Effector memory CD4-positive, alpha-beta T cell (primary cell): ENCODE results near the gene RTKN.
"Not testable (repeated sequence)": the region's sequence is repeated elsewhere in the genome, so short reads cannot be mapped to it uniquely, and the experiment has no call there.

Experiments used
- DNase-seq, 3 donors: peaks; one replicate each; pipeline ENCODE4 v3.0.0-alpha.2; 2020
- H3K27ac ChIP-seq: 2 replicates; pipeline ENCODE4 v1.7.0; 2013; ENCODE audit warnings: mild to moderate bottlenecking, low read length, moderate library complexity; ENCODE audit not compliant: insufficient read depth, poor library complexity, severe bottlenecking
- H3K27me3 ChIP-seq: replicated peaks from 2 replicates; pipeline ENCODE4 v1.7.0; 2013; ENCODE audit warnings: mild to moderate bottlenecking, low read length; ENCODE audit not compliant: insufficient read depth, control insufficient read depth, poor library complexity, severe bottlenecking
- H3K36me3 ChIP-seq: 2 replicates; pipeline ENCODE4 v1.7.0; 2013; ENCODE audit warnings: mild to moderate bottlenecking, low read length, moderate library complexity; ENCODE audit not compliant: control insufficient read depth, insufficient read depth
- H3K4me1 ChIP-seq: 2 replicates; pipeline ENCODE4 v1.7.0; 2013; ENCODE audit warnings: low read length, mild to moderate bottlenecking; ENCODE audit not compliant: control insufficient read depth, insufficient read depth, poor library complexity, severe bottlenecking
- H3K4me3 ChIP-seq: 2 replicates; pipeline ENCODE4 v1.7.0; 2013; ENCODE audit warnings: low read length, low read depth, mild to moderate bottlenecking; ENCODE audit not compliant: insufficient read depth, poor library complexity, severe bottlenecking
- H3K9me3 ChIP-seq: 2 replicates; pipeline ENCODE4 v1.7.0; 2013; ENCODE audit warnings: mild to moderate bottlenecking, low read length, moderate library complexity; ENCODE audit not compliant: control insufficient read depth

The RTKN gene

DNA sequence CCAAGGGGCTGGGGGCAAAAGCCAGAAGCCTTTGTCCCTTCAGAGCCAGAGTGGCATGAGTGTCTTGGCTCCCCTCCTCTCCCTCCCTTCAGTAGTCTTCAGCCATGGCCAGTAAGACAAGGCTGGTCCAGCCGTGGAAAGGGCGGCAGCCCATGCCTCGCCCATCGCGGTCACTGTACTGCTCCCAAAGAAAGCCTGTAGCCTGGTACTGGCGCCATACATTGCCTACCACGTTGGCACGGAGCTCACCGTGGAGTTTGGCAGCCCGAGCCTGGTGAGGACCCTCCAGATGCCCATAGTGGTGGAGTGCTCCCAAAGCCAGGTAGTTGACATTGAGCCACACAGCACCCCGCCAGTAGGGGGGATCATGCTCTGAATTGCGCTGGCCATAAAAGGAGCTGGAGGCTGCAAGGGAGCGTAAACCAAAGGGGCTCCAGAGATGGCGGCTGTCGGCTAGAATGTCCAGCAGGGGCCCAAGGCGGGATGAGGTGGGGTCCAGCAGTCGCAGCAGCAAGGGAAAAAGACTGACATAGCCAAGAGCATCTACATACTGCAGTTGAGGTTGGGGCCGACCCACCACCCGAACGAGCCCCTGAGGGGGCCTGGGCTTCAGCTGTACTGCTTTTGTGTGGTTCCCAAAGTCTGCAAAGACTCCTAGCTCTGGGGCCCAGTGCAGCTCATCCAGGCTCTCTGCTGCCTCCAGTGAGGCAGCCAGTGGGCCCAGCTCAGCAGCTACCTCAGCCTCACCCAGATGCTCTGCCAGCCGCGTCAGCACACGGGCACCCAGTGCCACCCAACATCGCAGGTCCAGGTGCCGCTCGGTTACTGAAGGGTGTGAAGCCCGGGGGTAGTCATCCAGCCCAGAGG lies 19.7 kb upstream of the RTKN start:
- H3K27me3 ChIP-seq = no peaks in the 10 kb centered on the region
- peaks cover 15% of the 10 kb centered on the region for H3K36me3 ChIP-seq
- no peak for DNase-seq
- peaks cover 17% of the 10 kb centered on the region for H3K4me1 ChIP-seq
- no peaks in the 10 kb centered on the region for H3K9me3 ChIP-seq
- H3K4me3 ChIP-seq = no peak overlapping the region
- H3K27ac ChIP-seq = no peak overlapping the region

DNA sequence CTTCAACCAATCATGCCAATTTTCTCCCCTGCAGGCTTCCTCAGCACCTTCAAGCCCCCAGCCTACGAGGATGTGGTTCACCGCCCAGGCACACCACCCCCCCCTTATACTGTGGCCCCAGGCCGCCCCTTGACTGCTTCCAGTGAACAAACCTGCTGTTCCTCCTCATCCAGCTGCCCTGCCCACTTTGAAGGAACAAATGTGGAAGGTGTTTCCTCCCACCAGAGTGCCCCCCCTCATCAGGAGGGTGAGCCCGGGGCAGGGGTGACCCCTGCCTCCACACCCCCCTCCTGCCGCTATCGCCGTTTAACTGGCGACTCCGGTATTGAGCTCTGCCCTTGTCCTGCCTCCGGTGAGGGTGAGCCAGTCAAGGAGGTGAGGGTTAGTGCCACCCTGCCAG lies 18.4 kb upstream of the RTKN start:
- not testable (repeated sequence) for H3K4me3 ChIP-seq, H3K27me3 ChIP-seq, H3K9me3 ChIP-seq, H3K27ac ChIP-seq, DNase-seq
- H3K4me1 ChIP-seq = peaks cover 29% of the 10 kb centered on the region
- peaks cover 15% of the 10 kb centered on the region for H3K36me3 ChIP-seq

DNA sequence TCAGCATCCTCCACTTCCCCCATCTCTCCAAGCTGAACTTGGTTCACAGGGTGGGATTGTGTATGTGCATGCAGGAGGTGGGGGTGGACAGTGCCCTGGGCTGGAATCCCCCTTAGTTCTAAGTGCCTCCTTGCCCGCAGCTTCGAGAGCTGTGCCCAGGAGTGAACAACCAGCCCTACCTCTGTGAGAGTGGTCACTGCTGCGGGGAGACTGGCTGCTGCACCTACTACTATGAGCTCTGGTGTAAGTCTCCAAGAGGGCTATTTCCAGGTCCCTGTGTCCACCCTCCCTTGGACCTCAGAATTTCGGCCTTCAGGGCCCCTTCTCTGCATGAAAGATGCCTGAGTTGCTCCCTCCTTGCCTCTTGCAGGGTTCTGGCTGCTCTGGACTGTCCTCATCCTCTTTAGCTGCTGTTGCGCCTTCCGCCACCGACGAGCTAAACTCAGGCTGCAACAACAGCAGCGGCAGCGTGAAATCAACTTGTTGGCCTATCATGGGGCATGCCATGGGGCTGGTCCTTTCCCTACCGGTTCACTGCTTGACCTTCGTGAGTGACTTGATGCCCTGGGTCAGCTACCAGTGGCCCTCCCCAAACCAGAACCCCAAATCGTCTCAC lies 17.9 kb upstream of the RTKN start:
- not testable (repeated sequence) for H3K27me3 ChIP-seq, H3K9me3 ChIP-seq, DNase-seq, H3K4me3 ChIP-seq
- Histone ChIP-seq H3K4me1 (peaks cover 30% of the 10 kb centered on the region), H3K36me3 (peaks cover 15% of the 10 kb centered on the region), H3K27ac (peak overlapping the region; percentile 27)

DNA sequence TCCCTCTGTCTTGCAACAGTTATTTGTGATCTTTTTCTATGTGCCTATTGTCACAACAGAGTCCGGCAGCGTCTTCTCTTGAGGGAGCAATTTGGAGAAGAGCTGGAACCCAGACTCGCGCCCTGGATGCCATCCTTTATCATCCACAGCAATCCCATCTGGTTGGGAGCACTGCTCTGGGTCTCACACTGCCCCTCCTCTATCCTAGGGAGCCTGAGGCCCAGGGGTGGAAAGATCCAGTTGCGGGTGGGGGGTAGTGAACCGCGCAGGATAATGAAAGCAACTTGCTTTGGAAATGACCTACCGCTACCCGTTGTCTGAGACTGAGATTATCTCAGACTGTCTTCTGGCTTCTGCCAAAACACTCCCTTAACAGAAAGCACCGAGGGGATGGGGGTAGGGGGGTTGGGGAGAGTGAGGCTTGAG lies 17.2 kb upstream of the RTKN start:
- peaks cover 23% of the 10 kb centered on the region for H3K4me1 ChIP-seq
- no peaks in the 10 kb centered on the region for H3K27me3 ChIP-seq
- no peaks in the 10 kb centered on the region for H3K9me3 ChIP-seq
- H3K36me3 ChIP-seq = peaks cover 15% of the 10 kb centered on the region
- no peak for DNase-seq
- H3K27ac ChIP-seq = peak overlapping the region; percentile 99
- peak overlapping the region; percentile 64 for H3K4me3 ChIP-seq

DNA sequence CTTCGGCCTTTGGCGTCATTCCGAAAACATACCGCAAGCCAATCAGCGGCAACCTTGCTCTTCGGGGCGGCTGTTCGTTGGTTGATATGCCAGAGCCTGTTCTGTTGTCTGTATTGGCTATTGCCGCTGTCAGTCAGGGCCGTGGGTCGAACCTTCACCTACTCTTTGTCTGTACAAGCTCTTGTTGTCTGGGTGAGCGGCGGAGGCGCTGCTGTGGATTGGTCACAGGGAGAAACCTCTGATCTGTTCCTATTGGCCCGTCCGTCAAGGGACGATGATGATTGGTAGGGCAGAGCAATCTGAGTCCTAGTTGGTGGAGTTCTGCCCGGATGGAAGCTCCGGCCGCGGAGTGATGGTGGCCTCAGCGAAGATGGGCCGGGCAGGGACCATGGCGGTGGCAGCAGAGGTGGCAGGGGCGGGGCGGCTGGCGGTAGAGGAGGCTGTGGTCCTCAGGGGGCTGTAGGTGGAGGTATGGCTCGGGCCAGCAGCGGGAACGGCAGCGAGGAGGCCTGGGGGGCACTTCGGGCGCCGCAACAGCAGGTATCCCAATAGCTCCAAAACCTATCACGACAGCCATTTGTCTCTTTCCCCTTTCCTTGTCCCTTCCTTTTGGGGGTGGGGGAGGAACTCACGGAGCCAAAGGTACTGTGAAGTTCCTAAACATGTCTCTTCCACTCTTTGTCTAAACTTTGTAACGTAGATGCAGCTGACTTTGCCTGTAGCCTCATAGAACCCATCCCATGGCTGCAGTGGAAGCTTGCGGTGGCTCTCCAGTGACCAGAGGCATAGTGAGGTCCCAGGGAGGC lies 16.6 kb upstream of the RTKN start, which contains the start of gene WBP1:
Gene WBP1, plus strand, starts transcription at position 307 of the 806 bp plus-strand sequence. Its CDS starts 165 bp downstream, at position 472.
- peak; percentile 98 to 100 (median 100) for DNase-seq
- Histone ChIP-seq H3K4me1 (peaks cover 23% of the 10 kb centered on the region), H3K9me3 (no peaks in the 10 kb centered on the region), H3K27ac (peak within 1 kb of the TSS; percentile 99), H3K27me3 (no peaks in the 10 kb centered on the region), H3K36me3 (peaks cover 15% of the 10 kb centered on the region), H3K4me3 (peak within 1 kb of the TSS; percentile 69)

DNA sequence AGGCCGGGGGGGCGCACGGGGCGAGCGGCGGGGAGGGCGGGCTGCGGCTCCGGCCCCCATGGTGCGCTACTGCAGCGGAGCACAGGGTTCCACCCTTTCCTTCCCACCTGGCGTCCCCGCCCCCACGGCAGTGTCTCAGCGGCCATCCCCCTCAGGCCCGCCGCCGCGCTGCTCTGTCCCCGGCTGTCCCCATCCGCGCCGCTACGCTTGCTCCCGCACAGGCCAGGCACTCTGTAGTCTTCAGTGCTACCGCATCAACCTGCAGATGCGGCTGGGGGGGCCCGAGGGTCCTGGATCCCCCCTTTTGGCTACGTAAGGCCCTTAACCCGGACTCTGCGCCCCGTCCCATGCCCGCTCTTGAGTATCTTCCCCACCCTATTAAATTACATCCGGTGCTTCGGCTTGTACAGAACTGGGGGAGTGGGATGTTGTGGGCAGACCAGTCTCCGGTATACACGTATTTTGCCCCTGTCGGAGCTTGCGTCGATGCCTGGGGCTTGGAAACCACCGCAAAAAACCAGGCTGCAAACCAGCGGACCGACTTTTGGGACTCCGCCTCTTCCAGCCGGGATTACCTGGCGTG lies 15.9 kb upstream of the RTKN start:
- no peaks in the 10 kb centered on the region for H3K9me3 ChIP-seq

DNA sequence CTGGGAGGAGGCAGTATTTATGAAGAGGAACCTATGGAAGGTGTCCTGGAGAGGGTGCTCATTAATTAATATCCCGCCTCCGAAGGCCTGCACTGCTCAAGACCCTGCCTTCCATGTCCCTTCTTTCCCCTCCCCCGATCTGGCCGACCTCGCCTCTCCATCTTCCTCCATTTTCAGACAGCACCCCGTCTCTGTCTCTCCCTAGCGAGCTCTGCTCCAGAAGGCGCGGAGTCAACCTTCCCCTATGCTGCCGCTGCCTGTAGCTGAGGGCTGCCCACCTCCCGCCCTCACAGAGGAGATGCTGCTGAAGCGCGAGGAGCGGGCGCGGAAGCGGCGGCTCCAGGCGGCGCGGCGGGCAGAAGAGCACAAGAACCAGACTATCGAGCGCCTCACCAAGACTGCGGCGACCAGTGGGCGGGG lies 15.4 kb upstream of the RTKN start:
- peak overlapping the region; percentile 99 for H3K27ac ChIP-seq
- no peaks in the 10 kb centered on the region for H3K27me3 ChIP-seq
- peak overlapping the region; percentile 69 for H3K4me3 ChIP-seq
- H3K9me3 ChIP-seq = no peaks in the 10 kb centered on the region
- DNase-seq = no peak
- peaks cover 12% of the 10 kb centered on the region for H3K36me3 ChIP-seq
- H3K4me1 ChIP-seq = peaks cover 23% of the 10 kb centered on the region

More for the DNA sequence above, 15.9 kb upstream of the RTKN start:
- Histone ChIP-seq H3K27me3 (no peaks in the 10 kb centered on the region), H3K27ac (peak overlapping the region; percentile 99), H3K36me3 (peaks cover 15% of the 10 kb centered on the region), H3K4me1 (peaks cover 23% of the 10 kb centered on the region), H3K4me3 (peak overlapping the region; percentile 69)
- DNase-seq = peak; percentile 70 to 73 (median 73)

DNA sequence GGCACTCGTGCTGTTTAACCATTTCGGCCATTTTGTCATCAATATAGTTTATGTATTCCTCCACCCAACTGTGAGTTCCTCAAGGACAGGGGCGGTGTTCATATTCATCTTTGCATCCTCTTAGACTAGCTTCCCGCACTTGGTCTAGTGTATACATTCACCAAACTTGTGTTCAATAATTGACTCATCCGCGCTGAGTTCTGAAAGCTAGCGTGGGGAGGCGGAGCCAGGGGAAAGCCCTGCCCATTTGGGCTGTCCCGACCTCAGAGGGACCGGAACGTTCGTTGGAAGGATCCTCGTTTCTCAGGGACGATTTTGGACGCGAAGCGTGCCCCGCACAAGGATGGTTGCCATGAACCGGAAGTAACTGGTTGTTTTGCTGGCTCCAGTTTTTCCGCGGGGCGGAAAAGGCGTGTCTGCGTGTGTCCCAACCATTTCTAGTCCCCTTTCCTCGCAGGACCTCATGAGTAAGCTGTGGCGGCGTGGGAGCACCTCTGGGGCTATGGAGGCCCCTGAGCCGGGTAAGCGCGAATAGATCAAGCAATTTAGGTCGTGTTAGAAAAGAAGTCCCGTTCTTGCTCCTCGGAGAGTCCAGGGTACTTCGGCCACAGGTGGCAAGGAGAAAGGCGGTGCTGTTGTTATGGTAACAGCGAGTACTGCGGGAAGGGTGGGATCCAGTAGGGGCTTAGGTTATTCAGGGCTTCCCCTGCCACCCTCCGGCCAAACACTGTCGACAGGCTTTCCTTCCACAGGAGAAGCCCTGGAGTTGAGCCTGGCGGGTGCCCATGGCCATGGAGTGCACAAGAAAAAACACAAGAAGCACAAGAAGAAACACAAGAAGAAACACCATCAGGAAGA lies 13.1 kb upstream of the RTKN start, which contains the start of gene INO80B:
Gene INO80B, plus strand, starts transcription at position 434 of the 858 bp plus-strand sequence. Its CDS starts 30 bp downstream, at position 464.
- Histone ChIP-seq H3K27me3 (no peaks in the 10 kb centered on the region), H3K36me3 (no peaks in the 10 kb centered on the region), H3K4me1 (peaks cover 23% of the 10 kb centered on the region), H3K4me3 (peak within 1 kb of the TSS; percentile 68), H3K27ac (peak within 1 kb of the TSS; percentile 99), H3K9me3 (no peaks in the 10 kb centered on the region)
- DNase-seq = peak; percentile 95 to 96 (median 95)
